ENCODE results near the gene COMP.

Gene COMP

DNA sequence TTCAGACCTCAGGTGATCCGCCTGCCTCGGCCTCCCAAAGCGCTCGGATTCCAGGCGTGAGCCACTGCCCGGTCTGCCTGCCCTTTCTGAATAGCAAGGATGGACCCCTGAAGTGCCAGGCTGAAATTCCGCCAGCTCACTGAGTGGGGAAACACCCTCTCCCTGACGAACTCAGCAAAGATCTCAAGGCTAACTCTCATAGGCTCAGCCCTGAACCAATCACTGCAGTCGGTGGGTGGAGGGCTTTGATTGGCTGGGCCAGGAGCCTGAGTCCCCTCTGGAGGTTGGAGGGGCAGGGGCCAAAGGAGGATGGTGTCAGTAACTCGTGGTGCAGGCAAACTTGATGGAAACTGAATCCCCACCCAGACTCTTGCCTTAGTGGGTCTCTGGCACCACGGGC is 11.2 kb upstream of the COMP start:
- Histone ChIP-seq H3K36me3 (no peaks in the 10 kb centered on the region), H3K27ac (no peak overlapping the region), H3K4me1 (ENCODE audit: control insufficient read depth in 1 of 2, insufficient read depth in 1 of 2, low read depth in 1 of 2, low read length in 1 of 2) (no peaks in the 10 kb centered on the region), H3K4me3 (ENCODE audit: low read depth in 1 of 2, low read length in 1 of 2) (no peak overlapping the region), H3K9me3 (no peaks in the 10 kb centered on the region), H3K27me3 (peaks cover 73% of the 10 kb centered on the region)
- TF ChIP-seq, protein P1, sequence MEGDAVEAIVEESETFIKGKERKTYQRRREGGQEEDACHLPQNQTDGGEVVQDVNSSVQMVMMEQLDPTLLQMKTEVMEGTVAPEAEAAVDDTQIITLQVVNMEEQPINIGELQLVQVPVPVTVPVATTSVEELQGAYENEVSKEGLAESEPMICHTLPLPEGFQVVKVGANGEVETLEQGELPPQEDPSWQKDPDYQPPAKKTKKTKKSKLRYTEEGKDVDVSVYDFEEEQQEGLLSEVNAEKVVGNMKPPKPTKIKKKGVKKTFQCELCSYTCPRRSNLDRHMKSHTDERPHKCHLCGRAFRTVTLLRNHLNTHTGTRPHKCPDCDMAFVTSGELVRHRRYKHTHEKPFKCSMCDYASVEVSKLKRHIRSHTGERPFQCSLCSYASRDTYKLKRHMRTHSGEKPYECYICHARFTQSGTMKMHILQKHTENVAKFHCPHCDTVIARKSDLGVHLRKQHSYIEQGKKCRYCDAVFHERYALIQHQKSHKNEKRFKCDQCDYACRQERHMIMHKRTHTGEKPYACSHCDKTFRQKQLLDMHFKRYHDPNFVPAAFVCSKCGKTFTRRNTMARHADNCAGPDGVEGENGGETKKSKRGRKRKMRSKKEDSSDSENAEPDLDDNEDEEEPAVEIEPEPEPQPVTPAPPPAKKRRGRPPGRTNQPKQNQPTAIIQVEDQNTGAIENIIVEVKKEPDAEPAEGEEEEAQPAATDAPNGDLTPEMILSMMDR (IDR thresholded peaks at IDR 0.05): no peak

DNA sequence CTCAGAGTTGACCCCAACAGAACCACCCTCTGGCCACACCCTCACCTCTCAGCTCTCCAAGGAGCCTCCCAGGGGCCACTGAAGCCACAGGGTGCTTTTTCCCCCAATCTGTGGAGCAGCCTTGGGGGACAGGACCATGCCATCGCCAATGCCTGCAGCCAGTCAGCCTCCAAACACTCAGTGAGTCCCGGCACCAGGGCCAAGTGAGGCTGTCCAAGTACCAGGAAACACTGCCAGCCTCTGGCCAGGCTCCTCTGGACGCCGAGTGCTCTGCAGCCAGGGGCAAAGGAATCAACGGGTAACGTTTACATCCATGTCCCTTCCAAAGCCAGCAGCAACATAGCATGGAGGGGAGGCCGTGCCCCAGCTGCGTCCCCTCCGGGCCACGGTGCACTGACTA is 9.5 kb upstream of the COMP start:
- TF ChIP-seq, protein P1 (IDR thresholded peaks at IDR 0.05): no peak
- Histone ChIP-seq H3K27ac (no peak overlapping the region), H3K4me1 (ENCODE audit: control insufficient read depth in 1 of 2, insufficient read depth in 1 of 2, low read depth in 1 of 2, low read length in 1 of 2) (no peaks in the 10 kb centered on the region), H3K27me3 (peaks cover 86% of the 10 kb centered on the region), H3K36me3 (no peaks in the 10 kb centered on the region), H3K4me3 (ENCODE audit: low read depth in 1 of 2, low read length in 1 of 2) (no peak overlapping the region), H3K9me3 (no peaks in the 10 kb centered on the region)

DNA sequence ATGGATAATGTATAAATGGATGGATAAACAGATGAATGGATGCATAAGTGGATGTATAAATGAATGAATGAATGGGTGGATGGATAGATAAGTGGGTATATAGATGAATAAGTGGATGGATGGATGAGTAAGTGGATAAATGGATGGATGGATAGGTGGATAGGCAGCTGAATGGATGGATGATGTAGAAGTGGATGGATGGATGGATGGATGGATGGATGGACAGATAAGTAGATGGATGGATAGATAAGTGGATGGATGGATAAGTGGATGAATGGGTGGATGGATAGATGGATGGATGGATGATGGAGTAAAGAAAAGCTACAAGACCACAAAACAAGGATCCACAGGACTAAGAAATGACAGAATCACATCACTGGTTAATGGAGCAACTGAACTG is 9.0 kb upstream of the COMP start:
- TF ChIP-seq, protein P1 (IDR thresholded peaks at IDR 0.05): no peak
- no peaks in the 10 kb centered on the region for H3K36me3 ChIP-seq
- no peaks in the 10 kb centered on the region for H3K4me1 ChIP-seq (ENCODE audit: control insufficient read depth in 1 of 2, insufficient read depth in 1 of 2, low read depth in 1 of 2, low read length in 1 of 2)
- no peaks in the 10 kb centered on the region for H3K9me3 ChIP-seq
- H3K27me3 ChIP-seq: peaks cover 90% of the 10 kb centered on the region
- H3K4me3 ChIP-seq (ENCODE audit: low read depth in 1 of 2, low read length in 1 of 2): no peak overlapping the region
- H3K27ac ChIP-seq: no peak overlapping the region

DNA sequence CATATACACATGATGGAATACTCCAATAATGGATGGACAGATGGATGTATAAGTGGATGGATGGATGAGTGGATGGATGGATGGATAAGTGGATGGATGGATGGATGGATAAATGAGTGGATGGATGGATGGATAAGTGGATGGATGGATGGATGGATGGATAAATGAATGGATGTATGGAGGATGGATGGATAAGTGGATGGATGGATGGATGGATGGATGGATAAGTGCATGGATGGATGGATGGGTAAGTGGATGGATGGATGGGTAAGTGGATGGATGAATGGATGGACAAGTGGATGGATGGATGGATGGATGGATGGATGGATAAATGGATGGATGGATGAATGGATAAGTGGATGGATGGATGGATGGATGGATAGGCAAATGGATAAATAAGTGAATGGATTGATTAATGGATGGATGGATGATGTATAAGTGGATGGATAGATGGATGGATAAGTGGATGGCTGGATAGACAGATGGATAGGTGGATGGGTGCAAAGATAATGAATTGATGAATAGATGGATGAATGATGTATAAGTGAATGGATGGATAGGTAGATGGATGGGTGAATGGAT is 8.4 kb upstream of the COMP start:
- Histone ChIP-seq H3K9me3 (no peaks in the 10 kb centered on the region), H3K4me1 (ENCODE audit: control insufficient read depth in 1 of 2, insufficient read depth in 1 of 2, low read depth in 1 of 2, low read length in 1 of 2) (no peaks in the 10 kb centered on the region), H3K36me3 (no peaks in the 10 kb centered on the region), H3K4me3 (ENCODE audit: low read depth in 1 of 2, low read length in 1 of 2) (no peak overlapping the region), H3K27me3 (peaks cover 90% of the 10 kb centered on the region), H3K27ac (no peak overlapping the region)
- TF ChIP-seq, protein P1 (IDR thresholded peaks at IDR 0.05): no peak

DNA sequence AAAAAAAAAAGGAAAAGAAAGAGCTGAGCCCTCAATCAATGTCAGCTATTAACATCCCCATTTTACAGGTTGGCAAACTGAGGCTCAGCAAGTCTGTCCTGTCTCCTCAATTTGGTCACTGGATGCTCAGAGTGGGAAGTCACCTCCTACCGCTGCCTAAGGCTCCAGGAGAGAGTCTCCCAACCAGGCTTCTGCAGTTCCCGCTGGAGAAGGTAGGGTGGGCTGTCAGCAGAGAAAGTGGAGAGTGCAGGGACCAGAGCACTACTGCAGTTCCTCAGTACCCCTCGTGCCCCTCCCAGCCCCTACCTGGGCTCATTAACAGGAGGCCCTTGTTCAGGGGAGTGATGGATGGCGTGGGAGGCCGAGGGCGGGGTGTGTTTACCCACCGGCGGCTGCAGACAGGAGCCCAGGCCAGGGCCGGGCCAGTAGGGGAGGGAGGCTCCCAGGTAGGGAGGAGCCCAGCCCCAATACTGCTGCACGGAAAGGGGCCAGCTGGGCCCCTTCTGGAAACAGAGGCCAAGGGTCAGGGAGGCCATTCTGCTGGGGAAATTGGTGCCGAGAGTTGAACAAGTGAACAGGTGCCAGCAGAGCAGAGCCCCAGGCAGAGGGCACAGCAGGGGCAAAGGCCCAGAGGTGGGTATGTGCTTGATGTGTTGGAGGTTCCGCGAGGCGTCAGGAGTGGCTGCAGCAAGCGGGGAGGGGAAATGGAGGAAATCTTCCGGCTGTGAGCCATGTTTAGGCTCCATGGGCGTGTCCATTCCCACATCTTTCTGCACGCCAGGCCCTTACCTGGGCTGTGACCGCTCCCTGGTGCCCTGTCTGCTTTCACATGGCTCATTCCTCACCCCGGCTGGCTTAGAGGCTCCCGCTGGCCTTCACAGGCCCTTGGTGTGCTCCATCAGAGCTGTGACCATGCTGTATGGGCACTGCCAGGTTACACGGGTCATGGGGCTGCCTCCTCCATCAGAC is 7.6 kb upstream of the COMP start:
- Histone ChIP-seq H3K9me3 (no peaks in the 10 kb centered on the region), H3K4me1 (ENCODE audit: control insufficient read depth in 1 of 2, insufficient read depth in 1 of 2, low read depth in 1 of 2, low read length in 1 of 2) (no peaks in the 10 kb centered on the region), H3K27me3 (peaks cover 92% of the 10 kb centered on the region), H3K36me3 (no peaks in the 10 kb centered on the region), H3K4me3 (ENCODE audit: low read depth in 1 of 2, low read length in 1 of 2) (no peak overlapping the region), H3K27ac (no peak overlapping the region)
- TF ChIP-seq, protein P1 (IDR thresholded peaks at IDR 0.05): no peak

Measured in neutrophil (primary cell).